Upper lobe of right lung (tissue), 1 donor: ENCODE data around the gene SEZ6. TPM values are rescaled to one million over a fixed set of nuclear protein-coding genes. Genes with fewer than 3 reads are reported as not detected.
A peak's percentile ranks its signal among the peaks of the same experiment; 100 is the strongest.

ENCODE experiments used
- ATAC-seq: fragments of 200-7000 bp; cut with Tn5 transposase; one replicate; pipeline ENCODE4 v1.9.1; 2020; ENCODE audit warnings: mild to moderate bottlenecking, moderate library complexity
- DNase-seq: peaks from one replicate; pipeline ENCODE4 v3.0.0-alpha.2; 2020
- H3K27ac ChIP-seq: fragments of 200-600 bp; one replicate; pipeline ENCODE4 v1.8.0; 2022
- H3K27me3 ChIP-seq: fragments of 200-600 bp; one replicate; pipeline ENCODE4 v1.8.0; 2022; ENCODE audit warnings: mild to moderate bottlenecking
- H3K36me3 ChIP-seq: fragments of 200-600 bp; one replicate; pipeline ENCODE4 v1.8.0; 2022
- H3K4me1 ChIP-seq: fragments of 200-600 bp; one replicate; pipeline ENCODE4 v1.8.0; 2022
- H3K4me3 ChIP-seq: fragments of 200-600 bp; one replicate; pipeline ENCODE4 v1.8.0; 2022; ENCODE audit warnings: mild to moderate bottlenecking
- H3K9me3 ChIP-seq: fragments of 200-600 bp; one replicate; pipeline ENCODE4 v1.8.0; 2022
- intact Hi-C: fragments of 100-400 bp; cut with DNase I; formaldehyde crosslinking; loops from one replicate; pipeline ENCODE4 v1.11.0; 2022
- total RNA-seq: library from RNA; stranded (reverse); fragmentation: NEBNext Ultra II Directional; extraction: Animal tissue kit (Norgen Biotek cat#: 25700); gene quantifications from one replicate; pipeline ENCODE4 v1.2.1, GENCODE V29; 2021
- TF ChIP-seq, protein P1 (sequence below): fragments of 200-600 bp; IDR thresholded peaks from one replicate; pipeline ENCODE4 v1.8.0; 2022; ENCODE audit warnings: antibody characterized with exemption
- donor health status: DM: no; HTN: yes; CAD: no; lungs with severe emphysema.

SEZ6 gene
- total RNA-seq, 1 donor from 2014 or later: not detected

GRCh38 chr17:28946239-28946638 is 59.6 kb downstream of the SEZ6 start:
- Histone ChIP-seq H3K27me3 (no peaks in the 10 kb centered on the region), H3K4me3 (no peak overlapping the region), H3K36me3 (peaks cover 10% of the 10 kb centered on the region), H3K27ac (peak overlapping the region; percentile 12), H3K4me1 (peaks cover 41% of the 10 kb centered on the region), H3K9me3 (no peaks in the 10 kb centered on the region)
- TF ChIP-seq, protein P1, sequence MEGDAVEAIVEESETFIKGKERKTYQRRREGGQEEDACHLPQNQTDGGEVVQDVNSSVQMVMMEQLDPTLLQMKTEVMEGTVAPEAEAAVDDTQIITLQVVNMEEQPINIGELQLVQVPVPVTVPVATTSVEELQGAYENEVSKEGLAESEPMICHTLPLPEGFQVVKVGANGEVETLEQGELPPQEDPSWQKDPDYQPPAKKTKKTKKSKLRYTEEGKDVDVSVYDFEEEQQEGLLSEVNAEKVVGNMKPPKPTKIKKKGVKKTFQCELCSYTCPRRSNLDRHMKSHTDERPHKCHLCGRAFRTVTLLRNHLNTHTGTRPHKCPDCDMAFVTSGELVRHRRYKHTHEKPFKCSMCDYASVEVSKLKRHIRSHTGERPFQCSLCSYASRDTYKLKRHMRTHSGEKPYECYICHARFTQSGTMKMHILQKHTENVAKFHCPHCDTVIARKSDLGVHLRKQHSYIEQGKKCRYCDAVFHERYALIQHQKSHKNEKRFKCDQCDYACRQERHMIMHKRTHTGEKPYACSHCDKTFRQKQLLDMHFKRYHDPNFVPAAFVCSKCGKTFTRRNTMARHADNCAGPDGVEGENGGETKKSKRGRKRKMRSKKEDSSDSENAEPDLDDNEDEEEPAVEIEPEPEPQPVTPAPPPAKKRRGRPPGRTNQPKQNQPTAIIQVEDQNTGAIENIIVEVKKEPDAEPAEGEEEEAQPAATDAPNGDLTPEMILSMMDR: no peak
- ATAC-seq (no peak), DNase-seq (no peak)
- intact Hi-C loops: no loop called here

- intact Hi-C loops: no loop called here
- peaks cover 10% of the 10 kb centered on the region for H3K36me3 ChIP-seq
- no peak for ATAC-seq
- H3K9me3 ChIP-seq: no peaks in the 10 kb centered on the region
- no peaks in the 10 kb centered on the region for H3K27me3 ChIP-seq
- no peak overlapping the region for H3K4me3 ChIP-seq
- TF ChIP-seq, protein P1: no peak
- H3K4me1 ChIP-seq: peaks cover 52% of the 10 kb centered on the region
- no peak overlapping the region for H3K27ac ChIP-seq
- DNase-seq: no peak
These were observed 60.7 kb downstream of the SEZ6 start for GRCh38 chr17:28944862-28945741.

DNA sequence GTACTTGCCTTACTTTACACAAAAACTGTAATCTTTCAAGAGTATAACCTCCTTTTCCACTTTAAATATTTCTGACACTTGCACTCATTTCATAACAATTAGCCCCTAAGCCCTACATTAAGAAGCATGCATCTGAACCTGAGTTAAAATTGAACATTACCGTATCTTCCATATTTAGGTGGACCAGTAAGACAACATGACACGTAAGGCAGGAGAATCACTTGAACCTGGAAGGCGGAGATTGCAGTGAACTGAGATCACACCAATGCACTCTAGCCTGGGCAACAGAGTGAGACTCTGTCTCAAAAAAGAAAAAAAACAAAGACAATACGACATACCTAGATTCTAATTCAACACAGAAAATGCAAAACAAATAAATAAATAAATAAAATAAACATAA is 61.5 kb downstream of the SEZ6 start:
- H3K4me3 ChIP-seq: no peak overlapping the region
- peaks cover 10% of the 10 kb centered on the region for H3K36me3 ChIP-seq
- H3K9me3 ChIP-seq: no peaks in the 10 kb centered on the region
- no peak for DNase-seq
- no peak overlapping the region for H3K27ac ChIP-seq
- no peak for ATAC-seq
- TF ChIP-seq, protein P1: no peak
- H3K4me1 ChIP-seq: peaks cover 59% of the 10 kb centered on the region
- no peaks in the 10 kb centered on the region for H3K27me3 ChIP-seq
- intact Hi-C loops: no loop called here

DNA sequence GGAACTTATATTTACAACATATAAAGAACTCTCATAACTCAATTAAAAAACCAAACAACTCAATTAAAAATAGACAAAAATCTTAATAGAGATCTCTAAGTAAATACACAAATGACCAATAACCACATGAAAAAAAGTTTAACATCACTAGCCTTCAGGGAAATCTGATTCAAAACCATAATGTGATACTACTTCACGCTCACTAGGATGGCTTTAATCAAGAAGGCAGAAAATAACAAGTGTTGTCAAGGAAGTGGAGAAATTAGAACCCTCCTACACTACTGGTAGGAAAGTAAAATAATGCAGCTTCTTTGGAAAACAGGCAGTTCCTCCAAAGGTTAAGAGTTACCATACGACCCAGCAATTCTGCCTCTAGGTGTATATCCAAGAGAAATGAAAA is 62.9 kb downstream of the SEZ6 start:
- peaks cover 10% of the 10 kb centered on the region for H3K36me3 ChIP-seq
- H3K4me3 ChIP-seq: no peak overlapping the region
- DNase-seq (no peak), ATAC-seq (no peak)
- no peaks in the 10 kb centered on the region for H3K9me3 ChIP-seq
- H3K27me3 ChIP-seq: no peaks in the 10 kb centered on the region
- peaks cover 64% of the 10 kb centered on the region for H3K4me1 ChIP-seq
- H3K27ac ChIP-seq: no peak overlapping the region
- TF ChIP-seq, protein P1: no peak
- intact Hi-C loops: no loop called here

DNA sequence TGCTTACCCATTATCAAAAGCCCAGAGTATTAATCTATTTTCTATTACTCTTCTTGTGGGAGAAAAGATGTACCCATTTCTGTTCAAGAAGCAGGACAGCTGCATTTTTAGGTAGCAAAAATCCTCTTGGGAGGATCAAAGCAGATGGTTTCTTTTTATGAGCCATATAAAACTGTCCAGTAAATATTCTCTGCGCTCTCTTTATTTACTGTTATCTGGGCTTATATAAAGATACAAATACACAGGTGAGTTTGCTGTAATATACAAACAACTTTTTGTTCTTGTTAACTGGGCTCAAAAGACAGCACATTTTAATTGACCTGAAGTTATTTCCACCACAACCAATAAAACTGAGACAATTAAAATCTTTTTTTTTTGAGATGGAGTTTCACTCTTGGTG is 64.6 kb downstream of the SEZ6 start:
- TF ChIP-seq, protein P1: no peak
- Histone ChIP-seq H3K4me1 (peaks cover 64% of the 10 kb centered on the region), H3K36me3 (peaks cover 10% of the 10 kb centered on the region), H3K27ac (no peak overlapping the region), H3K4me3 (no peak overlapping the region), H3K27me3 (no peaks in the 10 kb centered on the region), H3K9me3 (no peaks in the 10 kb centered on the region)
- ATAC-seq (no peak), DNase-seq (no peak)
- intact Hi-C loops: no loop called here
